ENCODE results near the gene LITAF. TPM values are rescaled to one million over a fixed set of nuclear protein-coding genes. Genes with fewer than 3 reads are reported as not detected.
A peak's percentile ranks its signal among the peaks of the same experiment; 100 is the strongest.
"Not testable (repeated sequence)": the region's sequence is repeated elsewhere in the genome, so short reads cannot be mapped to it uniquely, and the experiment has no call there.

LITAF gene
- total RNA-seq, 1 experiment from 2014 or later: 83.4 TPM

DNA sequence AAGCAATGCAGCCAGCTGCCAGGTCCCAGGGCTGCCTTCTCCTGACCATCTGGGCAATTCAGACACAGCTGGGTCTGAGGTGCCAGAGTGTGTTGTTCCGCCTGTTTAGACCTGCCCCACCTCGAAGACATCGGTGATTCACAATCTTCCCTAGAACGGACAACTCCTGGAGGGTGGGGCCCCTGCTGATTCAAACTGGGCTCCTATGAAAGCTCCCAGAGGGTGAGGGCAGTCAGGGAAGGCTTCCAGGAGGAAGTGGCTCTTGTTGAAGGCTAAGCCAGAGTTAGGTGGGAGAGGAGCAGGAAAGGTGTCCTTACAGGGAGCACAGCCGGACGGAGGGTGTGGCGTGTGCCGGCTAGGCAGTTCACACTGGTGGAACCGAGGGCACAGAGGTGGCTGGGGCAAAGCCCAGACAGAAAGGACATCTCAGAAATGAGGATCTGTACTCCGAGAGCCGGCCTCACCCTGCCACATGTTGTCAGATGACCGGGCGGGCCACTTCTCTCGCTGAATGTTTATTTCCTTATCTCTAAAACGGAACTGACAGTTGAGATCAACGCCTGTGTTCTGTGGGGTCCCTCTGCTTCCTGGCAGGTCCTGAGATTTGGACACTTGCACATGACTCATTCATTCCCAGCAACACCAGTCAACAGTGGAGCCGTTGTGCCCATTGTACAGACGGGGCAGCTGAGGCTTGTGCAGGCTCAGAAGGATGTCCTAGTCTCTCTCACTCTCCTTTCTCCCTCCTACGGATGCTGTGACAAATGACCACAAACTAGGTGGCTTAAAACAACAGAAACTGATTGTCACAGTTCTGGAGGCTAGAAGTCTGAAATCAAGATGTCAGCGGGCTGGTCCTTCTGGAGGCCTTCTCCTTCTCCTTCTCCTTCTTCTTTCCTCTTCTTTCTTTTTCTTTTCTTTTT is 26.9 kb upstream of the LITAF start:
- Histone ChIP-seq H3K4me1 (replicated peaks) (peaks cover 61% of the 10 kb centered on the region), H3K4me3 (no peak overlapping the region), H3K36me3 (no peaks in the 10 kb centered on the region), H3K9me3 (replicated peaks) (no peaks in the 10 kb centered on the region), H3K27ac (peak overlapping the region; percentile 90), H3K27me3 (replicated peaks) (no peaks in the 10 kb centered on the region)
- peak; percentile 89 to 91 for DNase-seq (ENCODE audit: low read depth in 1 of 2, low spot score in 2 of 2)

DNA sequence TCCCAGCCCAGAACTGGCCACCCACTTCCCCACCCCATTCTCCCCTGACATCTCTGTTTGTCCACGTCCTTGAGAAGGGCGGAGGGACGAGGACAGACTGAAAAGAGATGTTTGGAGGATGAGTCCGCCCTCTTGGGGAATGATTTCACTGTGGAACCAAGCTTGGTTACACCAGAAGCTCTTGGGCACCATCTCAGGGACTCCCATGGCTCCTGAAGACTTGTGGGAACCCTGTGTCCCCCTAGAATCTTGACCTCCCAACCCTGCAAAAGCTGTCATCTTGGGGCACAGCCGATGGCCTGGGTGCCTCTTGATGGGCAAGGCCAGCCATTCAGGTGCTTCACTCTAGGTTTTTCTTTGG is 25.9 kb upstream of the LITAF start:
- Histone ChIP-seq H3K4me3 (no peak overlapping the region), H3K27ac (peak overlapping the region; percentile 90), H3K4me1 (replicated peaks) (peaks cover 61% of the 10 kb centered on the region), H3K9me3 (replicated peaks) (no peaks in the 10 kb centered on the region), H3K36me3 (no peaks in the 10 kb centered on the region), H3K27me3 (replicated peaks) (no peaks in the 10 kb centered on the region)
- DNase-seq (ENCODE audit: low read depth in 1 of 2, low spot score in 2 of 2): no peak

DNA sequence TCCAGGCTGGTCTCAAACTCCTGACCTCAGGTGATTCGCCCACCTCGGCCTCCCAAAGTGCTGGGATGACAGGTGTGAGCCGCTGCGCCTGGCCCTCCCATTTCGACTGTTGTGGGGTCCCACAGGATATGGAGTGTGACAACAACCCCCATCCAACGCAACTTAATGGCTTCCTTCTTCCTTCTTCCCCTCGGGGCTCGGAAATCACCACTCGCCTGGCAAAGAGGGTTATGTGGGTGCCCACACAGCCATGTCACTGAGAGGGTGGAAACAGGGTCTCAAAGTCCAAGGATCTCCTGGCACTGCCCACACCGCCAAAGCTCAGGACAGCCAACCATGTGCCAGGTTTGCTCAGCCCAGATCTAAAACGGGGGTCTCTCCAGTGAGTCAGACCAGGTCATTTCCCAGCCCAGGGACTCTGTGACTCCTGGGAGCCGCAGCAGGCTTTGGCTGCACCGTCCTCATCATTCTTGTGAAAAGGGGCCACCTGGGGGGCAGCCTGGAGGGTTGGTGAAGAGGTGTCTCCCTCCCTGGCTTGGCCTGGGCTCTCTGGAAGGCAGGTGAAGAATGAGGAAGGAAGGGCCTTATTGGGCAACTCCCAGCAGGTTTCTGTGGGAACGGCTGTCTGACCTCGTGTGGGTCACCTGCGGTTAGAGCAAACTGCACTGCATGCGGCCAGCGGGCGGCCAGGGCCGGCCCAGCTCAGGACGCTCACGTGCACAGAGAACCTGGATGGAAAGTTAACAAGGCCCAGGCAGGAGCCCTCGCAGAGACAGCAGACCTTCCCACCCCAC is 25.3 kb upstream of the LITAF start:
- Histone ChIP-seq H3K36me3 (no peaks in the 10 kb centered on the region), H3K9me3 (replicated peaks) (no peaks in the 10 kb centered on the region), H3K27ac (no peak overlapping the region), H3K4me3 (no peak overlapping the region), H3K27me3 (replicated peaks) (no peaks in the 10 kb centered on the region), H3K4me1 (replicated peaks) (peaks cover 61% of the 10 kb centered on the region)
- DNase-seq (ENCODE audit: low read depth in 1 of 2, low spot score in 2 of 2): no peak

DNA sequence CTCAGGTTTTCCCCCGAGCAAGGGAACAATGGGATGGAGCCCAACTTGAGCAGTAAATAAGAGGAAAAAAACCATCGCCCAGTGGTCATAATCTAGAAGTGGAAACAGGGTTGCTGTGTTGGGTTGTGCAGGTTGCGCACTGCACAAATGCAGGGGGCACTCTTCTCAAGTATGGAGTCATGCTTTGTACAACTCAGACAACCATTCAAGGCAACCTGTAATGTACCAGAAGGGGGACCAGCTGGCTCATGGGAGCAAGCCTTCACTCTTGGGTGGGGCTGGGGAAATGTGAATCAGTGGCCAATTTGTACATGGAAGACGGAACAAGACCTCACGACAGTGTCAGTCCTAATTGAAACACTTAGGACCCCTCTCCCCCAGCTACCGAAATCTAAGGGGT is 23.9 kb upstream of the LITAF start:
- H3K36me3 ChIP-seq: no peaks in the 10 kb centered on the region

DNA sequence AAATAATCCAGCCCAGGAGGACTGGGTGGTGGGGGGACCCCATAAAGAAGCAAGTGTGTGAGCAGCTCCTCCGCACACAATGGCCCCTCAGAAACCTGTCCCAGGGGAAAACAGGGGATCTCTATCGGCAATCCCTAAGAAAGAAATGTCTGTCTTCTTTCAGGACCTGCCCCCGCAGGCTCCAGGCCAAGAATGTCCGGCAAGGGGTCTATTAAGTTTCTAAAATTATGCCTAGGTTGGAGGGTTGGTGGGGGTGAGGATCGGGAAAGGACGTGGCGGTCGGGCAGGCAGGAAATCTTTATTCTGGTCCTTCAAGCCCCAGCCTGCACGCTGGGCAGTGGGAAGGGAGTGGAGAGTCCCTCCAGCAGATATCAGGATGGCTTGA is 23.4 kb upstream of the LITAF start:
- no peaks in the 10 kb centered on the region for H3K27me3 ChIP-seq (replicated peaks)
- H3K4me1 ChIP-seq (replicated peaks): peaks cover 52% of the 10 kb centered on the region
- H3K4me3 ChIP-seq: no peak overlapping the region
- no peaks in the 10 kb centered on the region for H3K36me3 ChIP-seq
- DNase-seq (ENCODE audit: low read depth in 1 of 2, low spot score in 2 of 2): no peak
- no peaks in the 10 kb centered on the region for H3K9me3 ChIP-seq (replicated peaks)
- H3K27ac ChIP-seq: no peak overlapping the region; the same call in 1 of the 2 replicates

More for the DNA sequence above, 23.9 kb upstream of the LITAF start:
- H3K4me3 ChIP-seq: no peak overlapping the region
- H3K27ac ChIP-seq: no peak overlapping the region
- no peak for DNase-seq (ENCODE audit: low read depth in 1 of 2, low spot score in 2 of 2)
- H3K27me3 ChIP-seq (replicated peaks): no peaks in the 10 kb centered on the region
- H3K4me1 ChIP-seq (replicated peaks): peaks cover 56% of the 10 kb centered on the region
- no peaks in the 10 kb centered on the region for H3K9me3 ChIP-seq (replicated peaks)

DNA sequence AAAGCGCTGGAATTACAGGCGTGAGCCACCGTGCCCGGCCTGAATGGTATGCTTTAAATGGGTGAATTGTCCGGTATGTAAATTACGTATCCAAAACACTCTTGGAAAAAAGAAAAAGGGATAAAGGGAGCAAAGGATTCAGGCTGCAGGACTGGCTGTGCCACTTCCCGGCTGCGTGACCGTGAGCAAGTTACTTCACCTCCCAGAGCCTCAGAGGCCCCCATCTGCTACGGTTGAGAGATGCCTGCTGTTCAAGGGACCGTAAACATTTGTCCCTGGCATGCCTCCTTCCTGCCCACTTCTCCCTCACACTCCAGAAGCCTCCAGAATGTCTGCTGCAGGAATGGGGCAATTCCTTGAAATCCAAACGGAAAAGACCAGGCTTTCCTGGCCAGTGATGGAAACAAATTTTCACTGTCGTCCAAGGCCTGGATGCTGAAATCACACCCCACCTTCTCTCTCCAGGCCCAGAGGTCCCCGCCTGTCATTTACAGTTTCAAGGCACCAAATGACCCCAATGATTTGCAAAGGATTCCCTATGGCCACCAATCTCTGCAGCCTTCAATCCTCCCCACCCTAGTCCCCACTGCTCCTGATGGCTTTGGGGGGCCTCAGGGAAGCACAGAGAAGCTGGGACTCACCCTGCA is 22.9 kb upstream of the LITAF start:
- Histone ChIP-seq H3K27ac (peak overlapping the region; percentile 15; the same call in 1 of the 2 replicates), H3K27me3 (replicated peaks) (no peaks in the 10 kb centered on the region), H3K4me3 (no peak overlapping the region), H3K9me3 (replicated peaks) (no peaks in the 10 kb centered on the region), H3K4me1 (replicated peaks) (peaks cover 46% of the 10 kb centered on the region), H3K36me3 (no peaks in the 10 kb centered on the region)
- DNase-seq (ENCODE audit: low read depth in 1 of 2, low spot score in 2 of 2): no peak

DNA sequence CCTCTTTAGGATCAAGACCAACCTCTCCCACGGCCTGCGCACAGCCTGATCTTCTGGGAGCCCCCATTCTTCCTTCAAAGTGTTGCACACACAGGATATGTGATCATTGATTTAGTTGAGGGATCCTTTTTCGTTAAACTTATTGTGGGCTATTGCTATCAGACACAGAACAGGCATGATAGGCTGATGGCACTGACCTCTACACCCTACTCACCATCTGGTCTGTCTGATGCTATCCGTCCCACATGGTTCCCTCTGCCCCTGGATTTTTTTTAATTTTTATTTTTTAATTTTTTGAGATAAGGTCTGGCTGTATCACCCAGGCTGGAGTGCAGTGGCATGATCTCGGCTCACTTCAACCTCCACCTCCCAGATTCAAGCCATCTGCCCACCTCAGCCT is 19.2 kb upstream of the LITAF start:
- Histone ChIP-seq H3K4me1 (replicated peaks) (peaks cover 47% of the 10 kb centered on the region), H3K27ac (no peak overlapping the region), H3K9me3 (replicated peaks) (no peaks in the 10 kb centered on the region), H3K36me3 (no peaks in the 10 kb centered on the region), H3K4me3 (no peak overlapping the region), H3K27me3 (replicated peaks) (no peaks in the 10 kb centered on the region)
- no peak for DNase-seq (ENCODE audit: low read depth in 1 of 2, low spot score in 2 of 2)

DNA sequence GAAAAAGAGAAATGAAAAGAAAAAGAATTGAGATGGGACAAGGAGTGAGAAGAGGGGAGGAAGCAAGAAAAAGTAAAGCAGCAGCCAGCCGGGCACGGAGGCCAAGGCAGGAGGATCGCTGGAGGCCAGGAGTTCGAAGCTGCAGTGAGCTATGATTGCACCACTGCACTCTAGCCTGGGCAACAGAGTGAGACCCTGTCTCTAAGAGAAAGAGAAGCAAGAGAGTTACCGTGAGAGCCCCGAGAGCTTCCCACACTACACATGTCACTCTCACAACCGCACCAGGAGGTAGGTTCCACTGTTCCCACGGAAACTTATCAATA is 18.8 kb upstream of the LITAF start:
- H3K36me3 ChIP-seq: no peaks in the 10 kb centered on the region
- no peak overlapping the region for H3K4me3 ChIP-seq
- no peak for DNase-seq (ENCODE audit: low read depth in 1 of 2, low spot score in 2 of 2)
- H3K4me1 ChIP-seq (replicated peaks): peaks cover 44% of the 10 kb centered on the region
- no peaks in the 10 kb centered on the region for H3K27me3 ChIP-seq (replicated peaks)
- no peak overlapping the region for H3K27ac ChIP-seq
- no peaks in the 10 kb centered on the region for H3K9me3 ChIP-seq (replicated peaks)

DNA sequence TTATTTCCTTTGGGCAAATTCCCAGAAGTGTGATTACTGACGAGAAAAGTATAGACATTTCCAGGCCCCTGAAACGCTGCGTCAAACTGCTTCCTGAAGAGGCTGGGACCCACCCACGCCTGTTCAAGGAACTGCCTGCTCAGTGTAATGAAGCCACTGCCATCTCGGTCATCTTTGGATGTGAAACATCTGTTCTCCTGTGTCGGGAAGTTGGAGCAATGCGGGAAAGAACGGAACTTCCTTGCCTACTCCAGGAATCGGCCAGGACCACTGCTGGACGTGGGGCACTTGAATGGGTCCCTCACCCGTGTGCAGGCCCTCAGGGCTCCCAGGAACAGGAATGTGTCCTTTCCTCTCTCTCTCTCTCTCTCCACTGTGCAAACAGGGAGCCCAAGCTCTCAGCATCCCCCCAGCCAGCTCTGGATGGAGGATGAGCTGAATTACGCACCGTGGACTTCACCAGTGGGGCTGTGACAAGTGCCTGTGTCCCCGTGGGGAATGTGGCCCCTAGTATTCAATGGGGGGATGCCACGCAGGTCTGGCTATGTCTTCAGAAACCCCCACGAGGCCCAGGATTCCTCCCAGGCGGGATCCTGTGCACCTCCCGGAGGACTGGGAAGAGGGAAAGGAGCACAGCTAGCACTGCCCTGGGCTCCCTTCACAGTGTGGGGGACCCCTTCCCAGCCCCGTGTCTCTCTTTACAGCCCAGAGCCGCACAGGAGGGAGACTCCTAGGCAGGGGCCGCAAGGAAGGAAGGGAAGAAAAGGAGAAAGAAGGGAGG is 18.3 kb upstream of the LITAF start:
- DNase-seq (ENCODE audit: low read depth in 1 of 2, low spot score in 2 of 2): no peak
- H3K36me3 ChIP-seq: no peaks in the 10 kb centered on the region
- peaks cover 38% of the 10 kb centered on the region for H3K4me1 ChIP-seq (replicated peaks)
- no peak overlapping the region for H3K27ac ChIP-seq
- no peak overlapping the region for H3K4me3 ChIP-seq
- no peaks in the 10 kb centered on the region for H3K27me3 ChIP-seq (replicated peaks)
- no peaks in the 10 kb centered on the region for H3K9me3 ChIP-seq (replicated peaks)

DNA sequence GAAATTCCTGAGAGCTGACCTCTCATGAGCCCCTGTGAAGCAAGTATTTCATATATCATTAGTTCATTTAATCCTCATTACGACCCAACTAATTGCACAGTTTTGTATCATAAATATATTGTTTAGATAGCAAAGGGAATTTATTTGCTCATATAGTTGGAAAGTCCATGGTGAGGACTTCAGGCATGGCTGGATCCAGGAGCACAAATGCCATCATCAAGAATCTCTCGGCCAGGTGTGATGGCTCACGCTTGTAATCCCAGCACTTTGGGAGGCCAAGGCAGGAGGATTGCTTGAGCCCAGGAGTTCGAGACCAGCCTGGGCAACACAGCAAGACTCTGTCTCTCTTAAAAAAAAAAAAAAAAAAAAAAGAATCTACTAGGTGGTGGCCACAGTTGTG is 17.6 kb upstream of the LITAF start:
- not testable (repeated sequence) for DNase-seq (ENCODE audit: low read depth in 1 of 2, low spot score in 2 of 2); H3K9me3 ChIP-seq (replicated peaks); H3K4me3 ChIP-seq; H3K27me3 ChIP-seq (replicated peaks); H3K27ac ChIP-seq; H3K36me3 ChIP-seq
- peaks cover 31% of the 10 kb centered on the region for H3K4me1 ChIP-seq (replicated peaks)

DNA sequence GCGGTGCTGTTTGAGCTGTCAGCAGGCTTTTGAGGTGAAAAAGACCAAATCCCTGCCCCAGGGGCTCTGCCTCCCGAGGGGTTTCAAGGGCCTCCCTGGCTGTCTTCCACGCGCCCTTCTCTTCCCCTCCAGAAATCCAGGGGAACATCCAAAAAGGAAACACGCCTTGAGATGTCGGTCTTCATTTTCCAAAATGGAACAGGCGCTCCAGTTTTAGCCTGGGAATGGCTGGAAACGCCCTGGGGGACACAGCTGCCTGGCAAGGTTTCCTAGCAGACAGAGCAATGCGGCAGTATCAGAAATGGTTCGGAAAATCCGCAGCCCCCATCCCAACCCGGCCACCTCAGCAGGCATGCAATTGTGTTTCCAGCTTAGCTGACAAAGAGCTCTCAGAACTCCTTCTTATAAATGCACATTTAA is 16.6 kb upstream of the LITAF start:
- Histone ChIP-seq H3K4me1 (replicated peaks) (peaks cover 36% of the 10 kb centered on the region), H3K4me3 (no peak overlapping the region), H3K36me3 (no peaks in the 10 kb centered on the region), H3K9me3 (replicated peaks) (no peaks in the 10 kb centered on the region), H3K27me3 (replicated peaks) (no peaks in the 10 kb centered on the region), H3K27ac (no peak overlapping the region)
- DNase-seq (ENCODE audit: low read depth in 1 of 2, low spot score in 2 of 2): no peak

DNA sequence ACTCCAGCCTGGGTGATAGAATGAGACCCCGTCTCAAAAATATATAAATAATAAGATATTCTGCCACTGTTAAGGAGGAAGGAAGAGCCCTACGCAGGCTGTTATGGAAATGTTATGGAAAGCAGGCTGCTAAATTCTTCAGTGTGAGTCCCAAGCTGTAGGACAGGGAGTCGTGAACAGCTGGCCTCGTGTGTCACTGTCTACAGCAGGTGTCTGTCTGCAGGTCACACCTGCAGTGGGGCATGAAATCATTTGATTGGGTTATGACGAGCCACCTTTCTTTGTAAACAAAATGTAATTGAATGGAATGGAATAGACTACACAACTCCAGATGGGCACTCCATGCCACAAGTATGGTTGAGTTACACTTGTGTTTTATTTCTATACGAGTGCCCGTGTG is 15.6 kb upstream of the LITAF start:
- Histone ChIP-seq H3K4me3 (no peak overlapping the region), H3K4me1 (replicated peaks) (peaks cover 47% of the 10 kb centered on the region), H3K9me3 (replicated peaks) (no peaks in the 10 kb centered on the region), H3K36me3 (no peaks in the 10 kb centered on the region), H3K27ac (no peak overlapping the region), H3K27me3 (replicated peaks) (no peaks in the 10 kb centered on the region)
- no peak for DNase-seq (ENCODE audit: low read depth in 1 of 2, low spot score in 2 of 2)

DNA sequence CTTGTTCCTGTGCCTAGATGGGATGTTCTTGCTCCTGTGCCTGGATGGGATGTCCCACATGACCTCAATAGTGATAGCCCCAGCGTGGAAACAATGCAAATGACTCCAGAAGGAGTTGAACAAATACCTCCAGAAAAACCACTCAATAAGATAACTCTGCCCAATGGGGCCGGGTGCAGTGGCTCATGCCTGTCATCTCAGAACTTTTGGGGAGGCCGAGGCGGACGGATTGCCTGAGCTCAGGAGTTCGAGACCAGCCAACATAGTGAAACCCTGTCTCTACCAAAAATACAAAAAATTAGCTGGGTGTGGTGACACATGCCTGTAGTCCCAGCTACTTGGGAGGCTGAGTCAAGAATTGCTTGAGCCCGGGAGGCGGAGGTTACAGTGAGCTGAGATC is 15.2 kb upstream of the LITAF start:
- Histone ChIP-seq H3K36me3 (no peaks in the 10 kb centered on the region), H3K27ac (no peak overlapping the region), H3K9me3 (replicated peaks) (no peaks in the 10 kb centered on the region), H3K27me3 (replicated peaks) (no peaks in the 10 kb centered on the region), H3K4me1 (replicated peaks) (peaks cover 51% of the 10 kb centered on the region), H3K4me3 (no peak overlapping the region)
- no peak for DNase-seq (ENCODE audit: low read depth in 1 of 2, low spot score in 2 of 2)

All from SJSA1 (cell line).